OCI-LY7 (cell line): Measurements from ENCODE around the gene RASAL1.

Experiments
- EZH2phosphoT487 ChIP-seq: fragments of 200-600 bp; sonication (generic); IDR thresholded peaks from 2 replicates; pipeline ENCODE4 v1.6.1; 2018; ENCODE audit warnings: low read depth, borderline replicate concordance, mild to moderate bottlenecking, mixed run types, antibody characterized with exemption, low read length, moderate library complexity, mixed read lengths
- TF ChIP-seq, protein P1 (sequence below): fragments of 200-600 bp; sonication (generic); conservative IDR thresholded peaks from 2 replicates; pipeline ENCODE4 v1.5.1; 2014; ENCODE audit warnings: mild to moderate bottlenecking, antibody characterized with exemption, low read length, moderate library complexity, mixed read lengths

DNA sequence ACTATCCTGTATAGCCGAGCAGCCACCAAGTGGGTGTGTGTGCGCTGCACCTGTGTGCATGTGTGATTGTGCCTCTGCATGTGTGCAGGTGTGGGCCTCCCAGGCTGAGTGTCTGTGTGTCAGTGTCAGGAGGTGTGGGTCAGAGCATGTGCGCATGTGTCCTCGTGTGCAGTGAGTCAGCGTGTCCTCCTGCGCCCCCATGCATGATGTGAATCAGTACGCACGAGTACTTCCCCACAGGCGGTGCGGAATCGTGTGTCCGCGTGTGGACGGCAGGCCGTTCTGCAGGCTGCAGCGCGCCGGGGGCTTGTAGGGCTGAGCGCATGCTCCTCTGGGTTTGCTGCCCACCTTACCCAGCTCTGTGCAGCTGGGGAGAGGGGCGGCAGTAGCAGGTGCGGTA lies 44.8 kb downstream of the RASAL1 start:
- TF ChIP-seq EZH2phosphoT487, result no peak
- TF ChIP-seq, protein P1, sequence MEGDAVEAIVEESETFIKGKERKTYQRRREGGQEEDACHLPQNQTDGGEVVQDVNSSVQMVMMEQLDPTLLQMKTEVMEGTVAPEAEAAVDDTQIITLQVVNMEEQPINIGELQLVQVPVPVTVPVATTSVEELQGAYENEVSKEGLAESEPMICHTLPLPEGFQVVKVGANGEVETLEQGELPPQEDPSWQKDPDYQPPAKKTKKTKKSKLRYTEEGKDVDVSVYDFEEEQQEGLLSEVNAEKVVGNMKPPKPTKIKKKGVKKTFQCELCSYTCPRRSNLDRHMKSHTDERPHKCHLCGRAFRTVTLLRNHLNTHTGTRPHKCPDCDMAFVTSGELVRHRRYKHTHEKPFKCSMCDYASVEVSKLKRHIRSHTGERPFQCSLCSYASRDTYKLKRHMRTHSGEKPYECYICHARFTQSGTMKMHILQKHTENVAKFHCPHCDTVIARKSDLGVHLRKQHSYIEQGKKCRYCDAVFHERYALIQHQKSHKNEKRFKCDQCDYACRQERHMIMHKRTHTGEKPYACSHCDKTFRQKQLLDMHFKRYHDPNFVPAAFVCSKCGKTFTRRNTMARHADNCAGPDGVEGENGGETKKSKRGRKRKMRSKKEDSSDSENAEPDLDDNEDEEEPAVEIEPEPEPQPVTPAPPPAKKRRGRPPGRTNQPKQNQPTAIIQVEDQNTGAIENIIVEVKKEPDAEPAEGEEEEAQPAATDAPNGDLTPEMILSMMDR, result no peak
